ENCODE measurements around the gene CEACAM16. TPM values are rescaled to one million over a fixed set of nuclear protein-coding genes. Genes with fewer than 3 reads are reported as not detected.
A peak's percentile ranks its signal among the peaks of the same experiment; 100 is the strongest.

The CEACAM16 gene
- total RNA-seq, 6 donors from 2014 or later = not detected

- H3K36me3 ChIP-seq = peaks cover 12 to 64% (median 38%) of the 10 kb centered on the region in 4 donors
- DNase-seq (peak; percentile 97 to 98), ATAC-seq (ENCODE audit: low FRiP score in 2 of 2) (peak; percentile 80 to 90)
- H3K4me1 ChIP-seq = peaks cover 77 to 96% (median 83%) of the 10 kb centered on the region in 4 donors
- TF ChIP-seq CTCF (IDR thresholded peaks at IDR 0.05) = peak in 2 of 6 experiments; percentile 6 to 13
- peak; percentile 93 to 98 (median 96) for TF ChIP-seq EP300 (IDR thresholded peaks at IDR 0.05)
- TF ChIP-seq POLR2AphosphoS5 (IDR thresholded peaks at IDR 0.05) = peak; percentile 94
- TF ChIP-seq POLR2A (IDR thresholded peaks at IDR 0.05) = peak in 3 of 4 donors; percentile 32 to 73 (median 71)
- no peaks in the 10 kb centered on the region for H3K27me3 ChIP-seq
- H3K4me3 ChIP-seq = peak overlapping the region; percentile 11 to 75 (median 45)
- 0 to 2% methylated on average over 16 to 32 of the region's 33 CpGs for WGBS, 2 donors
- no peaks in the 10 kb centered on the region for H3K9me3 ChIP-seq
- peak overlapping the region; percentile 95 to 98 (median 96) for H3K27ac ChIP-seq
These were observed 55.2 kb downstream of the CEACAM16 start for GRCh38 chr19:44753932-44754749.

GRCh38 chr19:44754750-44755080, 55.8 kb downstream of the CEACAM16 start:
- Histone ChIP-seq H3K4me1 (peaks cover 78 to 90% (median 81%) of the 10 kb centered on the region in 4 donors), H3K4me3 (peak overlapping the region in 3 of 4 donors; percentile 37 to 75 (median 53)), H3K27me3 (no peaks in the 10 kb centered on the region), H3K27ac (peak overlapping the region; percentile 95 to 98 (median 96)), H3K9me3 (no peaks in the 10 kb centered on the region), H3K36me3 (peaks cover 12 to 70% (median 43%) of the 10 kb centered on the region in 4 donors)
- DNase-seq (no peak), ATAC-seq (ENCODE audit: low FRiP score in 2 of 2) (no peak)
- TF ChIP-seq CTCF (IDR thresholded peaks at IDR 0.05) (no peak), EP300 (IDR thresholded peaks at IDR 0.05) (no peak), POLR2A (IDR thresholded peaks at IDR 0.05) (no peak), POLR2AphosphoS5 (IDR thresholded peaks at IDR 0.05) (no peak)
- WGBS, 2 donors = 18 to 29% methylated on average over 6 to 11 of the region's 11 CpGs

GRCh38 chr19:44755219-44755618, 56.3 kb downstream of the CEACAM16 start:
- Histone ChIP-seq H3K36me3 (peaks cover 15 to 75% (median 47%) of the 10 kb centered on the region in 4 donors), H3K4me3 (peak overlapping the region in 3 of 4 donors; percentile 37 to 75 (median 53)), H3K27me3 (no peaks in the 10 kb centered on the region), H3K27ac (peak overlapping the region; percentile 95 to 98 (median 96)), H3K4me1 (peaks cover 74 to 85% (median 76%) of the 10 kb centered on the region in 4 donors), H3K9me3 (no peaks in the 10 kb centered on the region)
- TF ChIP-seq POLR2AphosphoS5 (IDR thresholded peaks at IDR 0.05) (peak; percentile 38), EP300 (IDR thresholded peaks at IDR 0.05) (peak; percentile 62 to 89 (median 76)), POLR2A (IDR thresholded peaks at IDR 0.05) (no peak), CTCF (IDR thresholded peaks at IDR 0.05) (no peak)
- 56 to 77% methylated on average over 4 of the region's 4 CpGs for WGBS, 2 donors
- ATAC-seq (ENCODE audit: low FRiP score in 2 of 2) (no peak), DNase-seq (peak in 1 of 2 donors; percentile 75)

GRCh38 chr19:44756089-44756562, 57.2 kb downstream of the CEACAM16 start:
- ATAC-seq (ENCODE audit: low FRiP score in 2 of 2) (no peak), DNase-seq (peak in 1 of 2 donors; percentile 45)
- TF ChIP-seq POLR2A (IDR thresholded peaks at IDR 0.05) (no peak), POLR2AphosphoS5 (IDR thresholded peaks at IDR 0.05) (no peak)
- Histone ChIP-seq H3K27ac (peak overlapping the region; percentile 95 to 98 (median 96)), H3K4me1 (peaks cover 65 to 76% (median 67%) of the 10 kb centered on the region in 4 donors), H3K4me3 (no peak overlapping the region), H3K36me3 (peaks cover 15 to 76% (median 51%) of the 10 kb centered on the region in 4 donors), H3K27me3 (no peaks in the 10 kb centered on the region), H3K9me3 (no peaks in the 10 kb centered on the region)
- 59 to 94% methylated on average over 2 to 7 of the region's 7 CpGs for WGBS, 2 donors

- DNase-seq (peak; percentile 44 to 87), ATAC-seq (ENCODE audit: low FRiP score in 2 of 2) (peak in 1 of 2 donors; percentile 46)
- 74 to 75% methylated on average over 30 to 52 of the region's 53 CpGs for WGBS, 2 donors
- Histone ChIP-seq H3K27ac (peak overlapping the region; percentile 95 to 98 (median 96)), H3K9me3 (no peaks in the 10 kb centered on the region), H3K4me3 (peak overlapping the region in 3 of 4 donors; percentile 21 to 46 (median 38)), H3K36me3 (peaks cover 15 to 73% (median 47%) of the 10 kb centered on the region in 4 donors), H3K4me1 (peaks cover 55 to 66% (median 58%) of the 10 kb centered on the region in 4 donors), H3K27me3 (no peaks in the 10 kb centered on the region)
- TF ChIP-seq POLR2AphosphoS5 (IDR thresholded peaks at IDR 0.05) (peak; percentile 10 to 43), EP300 (IDR thresholded peaks at IDR 0.05) (no peak)
These were observed 58.2 kb downstream of the CEACAM16 start for GRCh38 chr19:44757057-44757734.

Data from upper lobe of left lung (tissue), 6 donors.